Bronchial epithelial cell (primary cell): Measurements from ENCODE around the gene PDE6A. TPM values are rescaled to one million over a fixed set of nuclear protein-coding genes. Genes with fewer than 3 reads are reported as not detected.

Experiments used
- DNase-seq: peaks from one replicate; pipeline ENCODE4 v3.0.0-alpha.2; 2010; ENCODE audit warnings: low read depth
- FAIRE-seq: peaks from 2 replicates; lab custom pipeline; 2011; peaks lifted over from hg19 to GRCh38; lab: Jason Lieb, UNC
- H3K27me3 ChIP-seq: 2 replicates; pipeline ENCODE4 v1.5.1; 2011; ENCODE audit warnings: low read length; ENCODE audit not compliant: control insufficient read depth, insufficient read depth
- H3K36me3 ChIP-seq: 2 replicates; pipeline ENCODE4 v1.5.1; 2011; ENCODE audit warnings: low read length; ENCODE audit not compliant: control insufficient read depth, insufficient read depth
- H3K4me3 ChIP-seq: 2 replicates; pipeline ENCODE4 v1.5.1; 2011; ENCODE audit warnings: mild to moderate bottlenecking, low read depth, low read length, control low read depth
- total RNA-seq: library from RNA; depleted of rRNA; stranded (reverse); fragments of >200 nt; gene quantifications from 2 replicates; pipeline ENCODE4 v1.2.1, GENCODE V29; 2014
- TF ChIP-seq, protein P1 (sequence below): IDR thresholded peaks from 2 replicates; pipeline ENCODE4 v1.5.1; 2011; ENCODE audit warnings: mild to moderate bottlenecking, moderate library complexity, low read length, control low read depth, inconsistent platforms; ENCODE audit not compliant: insufficient read depth, severe bottlenecking

The PDE6A gene
- total RNA-seq, 1 donor from 2014 or later = not detected

DNA sequence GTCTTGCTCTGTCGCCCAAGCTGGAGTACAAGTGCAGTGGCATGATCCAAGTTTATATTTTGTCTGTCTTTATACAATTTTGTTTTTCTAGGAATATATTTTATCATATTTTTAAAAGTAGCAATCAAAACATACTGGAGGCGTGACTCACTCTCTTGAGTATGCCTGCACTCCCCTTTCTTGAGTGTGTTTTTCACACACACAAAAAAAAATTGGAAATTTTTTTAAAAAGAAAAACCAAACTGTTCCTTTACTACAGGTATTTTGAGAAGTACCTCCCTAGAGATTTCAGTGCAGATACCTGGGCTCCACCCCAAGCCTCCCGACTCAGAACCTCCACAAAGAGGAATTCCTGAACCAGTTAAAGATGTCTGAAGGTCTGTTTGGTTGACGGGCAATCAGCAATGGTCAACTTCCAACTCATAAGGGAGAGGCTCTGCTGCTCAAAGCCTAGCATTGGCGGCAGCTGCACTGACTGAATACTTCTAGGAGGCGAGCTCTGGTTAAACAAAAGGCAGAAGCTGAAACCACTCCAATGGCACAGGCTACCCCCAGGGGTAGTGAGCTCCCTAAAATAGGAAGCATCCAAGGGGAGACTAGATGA, 27.4 kb downstream of the PDE6A start:
- Histone ChIP-seq H3K27me3 (no peaks in the 10 kb centered on the region), H3K4me3 (no peak overlapping the region), H3K36me3 (no peaks in the 10 kb centered on the region)
- TF ChIP-seq, protein P1, sequence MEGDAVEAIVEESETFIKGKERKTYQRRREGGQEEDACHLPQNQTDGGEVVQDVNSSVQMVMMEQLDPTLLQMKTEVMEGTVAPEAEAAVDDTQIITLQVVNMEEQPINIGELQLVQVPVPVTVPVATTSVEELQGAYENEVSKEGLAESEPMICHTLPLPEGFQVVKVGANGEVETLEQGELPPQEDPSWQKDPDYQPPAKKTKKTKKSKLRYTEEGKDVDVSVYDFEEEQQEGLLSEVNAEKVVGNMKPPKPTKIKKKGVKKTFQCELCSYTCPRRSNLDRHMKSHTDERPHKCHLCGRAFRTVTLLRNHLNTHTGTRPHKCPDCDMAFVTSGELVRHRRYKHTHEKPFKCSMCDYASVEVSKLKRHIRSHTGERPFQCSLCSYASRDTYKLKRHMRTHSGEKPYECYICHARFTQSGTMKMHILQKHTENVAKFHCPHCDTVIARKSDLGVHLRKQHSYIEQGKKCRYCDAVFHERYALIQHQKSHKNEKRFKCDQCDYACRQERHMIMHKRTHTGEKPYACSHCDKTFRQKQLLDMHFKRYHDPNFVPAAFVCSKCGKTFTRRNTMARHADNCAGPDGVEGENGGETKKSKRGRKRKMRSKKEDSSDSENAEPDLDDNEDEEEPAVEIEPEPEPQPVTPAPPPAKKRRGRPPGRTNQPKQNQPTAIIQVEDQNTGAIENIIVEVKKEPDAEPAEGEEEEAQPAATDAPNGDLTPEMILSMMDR = no peak
- FAIRE-seq (no peak), DNase-seq (peak; percentile 20)

DNA sequence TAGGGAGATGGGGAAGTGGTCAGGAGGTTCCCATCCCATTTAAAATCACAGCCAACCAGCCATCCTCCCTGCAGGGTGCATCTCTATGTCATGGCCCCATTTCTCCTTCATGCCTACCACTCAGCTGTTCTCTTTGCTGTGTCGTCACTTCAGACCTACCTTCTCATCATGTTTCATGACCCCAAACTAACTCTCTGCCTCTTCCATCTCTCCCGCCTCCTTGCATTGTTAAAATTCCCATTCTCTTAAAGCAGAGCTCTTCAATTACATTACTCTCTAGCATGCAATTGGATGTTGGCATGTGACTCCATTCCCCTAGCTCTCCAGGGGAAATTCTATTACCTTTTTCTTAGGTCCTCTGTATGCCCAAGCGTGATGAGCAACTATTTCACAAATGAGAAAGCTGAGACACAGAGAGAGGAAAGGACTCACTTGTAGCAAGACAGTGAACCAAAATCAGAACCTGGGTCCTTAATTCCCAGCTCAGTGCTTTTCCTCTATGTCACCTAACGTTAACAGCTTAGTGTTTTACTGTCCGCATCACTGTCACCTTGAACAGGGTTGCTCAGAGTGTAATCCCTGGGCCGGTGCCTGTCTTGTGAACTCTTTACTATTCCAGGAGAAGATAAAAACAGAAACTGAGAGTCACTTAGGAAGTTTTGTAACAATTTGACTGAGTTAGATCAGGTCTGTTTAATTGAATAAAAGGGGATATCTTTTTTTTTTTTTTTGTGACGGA, 28.1 kb downstream of the PDE6A start:
- Histone ChIP-seq H3K4me3 (no peak overlapping the region), H3K36me3 (no peaks in the 10 kb centered on the region), H3K27me3 (no peaks in the 10 kb centered on the region)
- FAIRE-seq (no peak), DNase-seq (no peak)
- TF ChIP-seq, protein P1 = no peak

DNA sequence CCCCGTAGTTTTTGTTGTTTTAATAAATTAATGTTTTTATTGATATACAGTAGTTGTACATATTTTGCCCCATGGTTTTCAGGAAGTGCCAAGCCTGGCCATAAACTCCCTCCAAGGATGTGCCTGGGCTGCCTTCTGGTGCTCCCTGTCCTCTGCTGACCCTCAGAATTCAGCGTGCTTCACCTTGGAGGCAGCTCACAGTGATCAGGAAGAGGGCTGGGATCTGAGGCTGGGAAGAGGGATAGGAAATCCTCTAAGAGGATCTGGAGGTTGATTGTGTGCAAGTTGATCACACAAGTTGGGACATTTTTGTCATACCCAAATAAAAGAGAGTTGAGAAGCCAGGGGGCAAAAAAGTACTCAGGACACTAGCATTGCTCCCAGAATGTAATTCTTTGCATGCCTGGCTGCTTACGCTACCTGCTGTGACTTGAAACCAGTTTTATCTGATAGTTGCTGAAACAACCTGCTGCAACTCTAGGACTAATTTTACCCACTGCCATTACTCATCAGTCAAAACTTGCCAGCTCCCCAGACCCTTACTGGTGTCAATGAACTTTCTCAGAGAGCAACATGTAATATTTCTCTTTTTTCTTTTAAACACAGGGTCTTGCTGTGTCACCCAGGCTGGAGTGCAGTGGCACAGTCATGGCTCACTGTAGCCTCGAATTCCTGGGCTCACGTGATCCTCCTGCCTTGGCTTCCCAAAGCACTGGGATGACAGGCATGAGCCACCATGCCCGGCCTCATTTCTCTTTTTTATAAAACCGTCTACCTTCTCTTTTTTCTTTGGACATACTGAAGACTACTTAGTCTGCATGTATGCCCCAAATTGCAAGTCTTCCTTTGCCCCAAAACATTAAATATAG, 29.0 kb downstream of the PDE6A start:
- Histone ChIP-seq H3K4me3 (no peak overlapping the region), H3K36me3 (no peaks in the 10 kb centered on the region), H3K27me3 (no peaks in the 10 kb centered on the region)
- peak; percentile 85 for DNase-seq
- FAIRE-seq = no peak
- TF ChIP-seq, protein P1 = no peak

DNA sequence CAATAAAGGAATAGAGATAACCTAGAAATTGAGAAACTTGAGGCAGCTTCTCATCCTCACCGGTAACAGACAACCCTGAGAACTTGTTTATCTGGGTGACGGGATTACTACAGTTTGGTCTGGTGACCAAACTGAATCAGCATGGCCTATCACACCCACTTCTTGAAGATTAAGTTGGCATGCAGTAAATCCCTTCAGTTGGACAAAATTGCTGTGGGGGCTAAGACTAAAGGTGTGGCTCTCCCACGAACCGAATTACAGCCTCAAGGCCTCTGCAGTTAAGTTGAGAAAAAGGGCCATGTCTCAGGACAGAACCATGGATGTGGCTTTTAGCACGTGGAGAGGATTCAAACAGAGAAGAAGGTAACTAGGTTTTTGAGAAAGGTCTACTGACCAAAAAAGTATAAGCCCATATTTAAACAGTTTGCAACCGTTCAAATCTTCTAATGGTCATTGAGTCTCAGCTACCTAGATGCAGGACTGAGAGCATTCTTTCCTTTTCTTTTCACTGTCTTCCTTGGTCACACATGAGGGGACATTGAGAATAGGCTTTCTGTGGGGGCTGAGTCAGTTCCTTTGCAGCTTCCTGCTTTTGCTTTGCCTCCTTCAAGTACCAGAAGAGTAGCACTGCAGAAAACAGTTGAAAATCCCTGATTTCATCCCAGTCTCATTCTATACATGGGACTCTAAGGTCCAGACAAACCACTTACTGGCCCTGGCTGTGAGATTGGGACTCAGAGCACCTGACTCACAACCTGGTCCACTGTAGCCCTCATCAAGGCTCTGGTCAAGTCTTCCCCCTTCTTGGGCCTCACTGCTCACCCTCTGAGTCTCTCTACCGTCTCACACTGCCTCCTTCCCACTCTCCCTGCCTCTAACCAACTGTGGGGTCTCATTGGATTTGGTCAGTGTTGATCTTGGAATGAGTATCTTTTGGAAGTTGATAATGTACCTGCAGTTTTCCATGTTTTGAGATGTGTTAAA, 30.9 kb downstream of the PDE6A start:
- Histone ChIP-seq H3K36me3 (no peaks in the 10 kb centered on the region), H3K4me3 (no peak overlapping the region), H3K27me3 (no peaks in the 10 kb centered on the region)
- FAIRE-seq = no peak
- DNase-seq = no peak
- TF ChIP-seq, protein P1 = no peak

DNA sequence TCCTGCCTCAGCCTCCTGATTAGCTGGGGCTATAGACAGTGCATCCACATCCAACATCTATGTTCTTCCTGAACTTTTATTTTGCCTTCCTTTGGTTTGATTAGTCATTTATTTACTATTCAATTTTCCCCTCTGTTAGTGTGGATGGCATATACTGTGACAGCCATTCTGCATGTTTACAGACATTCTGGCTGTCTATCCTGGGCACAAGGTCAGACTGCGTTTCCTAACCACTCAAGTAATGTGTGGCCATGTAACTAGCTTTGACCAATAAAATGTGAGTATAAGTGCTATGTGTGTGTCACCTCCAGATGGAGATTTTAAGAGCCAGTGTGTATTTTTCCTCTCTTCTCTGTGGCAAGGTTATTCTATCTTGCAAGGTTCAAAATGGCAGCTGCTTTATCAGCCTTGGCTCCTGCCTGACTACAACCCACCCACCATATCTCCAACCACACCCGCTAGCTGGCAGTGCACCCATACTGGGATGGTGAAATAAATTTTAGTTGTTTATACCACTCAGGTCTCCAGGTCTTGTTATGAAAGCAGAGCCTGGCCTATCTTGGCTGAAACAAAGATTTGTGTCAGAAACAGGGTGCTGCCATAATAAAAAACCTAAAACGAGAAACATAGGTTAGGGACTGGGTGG, 32.2 kb downstream of the PDE6A start:
- no peaks in the 10 kb centered on the region for H3K27me3 ChIP-seq
- DNase-seq (no peak), FAIRE-seq (no peak)
- no peaks in the 10 kb centered on the region for H3K36me3 ChIP-seq
- H3K4me3 ChIP-seq = no peak overlapping the region
- TF ChIP-seq, protein P1 = no peak
